ENCODE data around the gene OBSCN.

GRCh38 chr1:228338521-228339051, 130.7 kb downstream of the OBSCN start:
- TF ChIP-seq POLR2A (IDR thresholded peaks at IDR 0.05): no peak
- no peak for TF ChIP-seq CTCF (IDR thresholded peaks at IDR 0.05)

Measured in adrenal gland (tissue), 5 donors.